Aorta (tissue), 5 donors: Measurements from ENCODE around the gene PRKCZ. TPM values are rescaled to one million over a fixed set of nuclear protein-coding genes. Genes with fewer than 3 reads are reported as not detected.
A peak's percentile ranks its signal among the peaks of the same experiment; 100 is the strongest.

Experiments used
- ATAC-seq: fragments of 200-7000 bp; cut with Tn5 transposase; one replicate; pipeline ENCODE4 v1.9.1; 2022; ENCODE audit warnings: moderate library complexity; ENCODE audit not compliant: low FRiP score
- DNase-seq, 2 donors: peaks; one replicate each; pipeline ENCODE4 v3.0.0-alpha.2; 2020
- H3K27ac ChIP-seq, 2 donors: one replicate each; pipeline ENCODE4 v1.5.1; 2013; ENCODE audit warnings: low read length in 2 of 2, mild to moderate bottlenecking in 2 of 2, moderate library complexity in 2 of 2, control low read depth in 1 of 2, inconsistent platforms in 1 of 2, low read depth in 1 of 2
- H3K27me3 ChIP-seq, 2 donors: one replicate each; pipeline ENCODE4 v1.6.1; 2013; ENCODE audit warnings: control low read depth in 1 of 2, low read length in 1 of 2, mild to moderate bottlenecking in 1 of 2, moderate library complexity in 1 of 2; ENCODE audit not compliant: insufficient read depth in 2 of 2, control insufficient read depth in 1 of 2
- H3K36me3 ChIP-seq, 2 donors: one replicate each; pipeline ENCODE4 v1.6.1; 2013; ENCODE audit warnings: control low read depth in 1 of 2, low read length in 1 of 2, mild to moderate bottlenecking in 1 of 2; ENCODE audit not compliant: insufficient read depth in 2 of 2, control insufficient read depth in 1 of 2
- H3K4me1 ChIP-seq, 2 donors: one replicate each; pipeline ENCODE4 v1.6.1; 2013; ENCODE audit warnings: low read length in 2 of 2, control low read depth in 1 of 2, mild to moderate bottlenecking in 1 of 2, moderate library complexity in 1 of 2; ENCODE audit not compliant: insufficient read depth in 2 of 2, control insufficient read depth in 1 of 2
- H3K4me3 ChIP-seq, 2 donors: one replicate each; pipeline ENCODE4 v1.5.1; 2013; ENCODE audit warnings: low read length in 2 of 2, control low read depth in 1 of 2, mild to moderate bottlenecking in 1 of 2
- H3K9me3 ChIP-seq: one replicate; pipeline ENCODE4 v1.6.1; 2013; ENCODE audit warnings: mild to moderate bottlenecking, low read length; ENCODE audit not compliant: control insufficient read depth
- WGBS, 2 donors: extraction: QIAGEN DNeasy Blood & Tissue Kit; methylation state at CpG; one replicate each; pipeline ENCODE4 v1.1.7; 2013; 5-methylcytosine and 5-hydroxymethylcytosine counted together
- intact Hi-C, 2 donors: fragments of 100-400 bp; cut with DNase I; formaldehyde crosslinking; loops; one replicate each; pipeline versions ENCODE4 v1.14.2 to v1.15.0; 2022
- polyA plus RNA-seq, 2 donors: library from polyadenylated mRNA; stranded (reverse); fragments of 200-250 nt; gene quantifications; one replicate each; pipeline ENCODE4 v1.2.3, GENCODE V29; 2013
- total RNA-seq, 2 donors: library from RNA; stranded (reverse); fragmentation: NEBNext Ultra II Directional; extraction: Animal tissue kit (Norgen Biotek cat#: 25700); gene quantifications; one replicate each; pipeline ENCODE4 v1.2.1, GENCODE V29; 2021
- donor health status: healthy with polysubstance abuse.
- donor health status: Bipolar disorder and iron deficiency.
- donor health status: DM: no; HTN: no; CAD: no.
- donor health status: DM: no; HTN: no; CAD: no.
- donor health status: DM: yes; HTN: yes; CAD: no.

The PRKCZ gene
- total and polyA plus RNA-seq, 4 donors = 1.5 to 23.2 (median 4.2) TPM

GRCh38 chr1:2074944-2075740, 24.9 kb downstream of the PRKCZ start:
- Histone ChIP-seq H3K4me3 (no peak overlapping the region), H3K9me3 (peaks cover 8% of the 10 kb centered on the region), H3K36me3 (no peaks in the 10 kb centered on the region), H3K27me3 (no peaks in the 10 kb centered on the region), H3K4me1 (no peaks in the 10 kb centered on the region), H3K27ac (no peak overlapping the region)
- WGBS, 2 donors = 58 to 64% methylated on average over 38 of the region's 38 CpGs
- no peak for ATAC-seq
- peak in 1 of 2 donors; percentile 33 for DNase-seq
- intact Hi-C loops = no loop called here

GRCh38 chr1:2076826-2077225, 26.6 kb downstream of the PRKCZ start:
- intact Hi-C loops = no loop called here
- Histone ChIP-seq H3K36me3 (no peaks in the 10 kb centered on the region), H3K27me3 (no peaks in the 10 kb centered on the region), H3K27ac (no peak overlapping the region), H3K4me1 (no peaks in the 10 kb centered on the region), H3K4me3 (no peak overlapping the region), H3K9me3 (peaks cover 8% of the 10 kb centered on the region)
- DNase-seq (peak in 1 of 2 donors; percentile 16), ATAC-seq (no peak)
- WGBS, 2 donors = 93% methylated on average over 21 of the region's 21 CpGs

- Histone ChIP-seq H3K9me3 (peaks cover 8% of the 10 kb centered on the region), H3K27me3 (no peaks in the 10 kb centered on the region), H3K36me3 (no peaks in the 10 kb centered on the region), H3K27ac (no peak overlapping the region), H3K4me1 (no peaks in the 10 kb centered on the region), H3K4me3 (no peak overlapping the region)
- intact Hi-C loops = no loop called here
- ATAC-seq (no peak), DNase-seq (no peak)
- WGBS, 2 donors = 93 to 94% methylated on average over 7 of the region's 7 CpGs
These were observed 28.0 kb downstream of the PRKCZ start for GRCh38 chr1:2078170-2078569.

GRCh38 chr1:2079396-2080085, 29.3 kb downstream of the PRKCZ start:
- DNase-seq (peak in 1 of 2 donors; percentile 17), ATAC-seq (no peak)
- Histone ChIP-seq H3K27me3 (no peaks in the 10 kb centered on the region), H3K9me3 (peaks cover 8% of the 10 kb centered on the region), H3K36me3 (no peaks in the 10 kb centered on the region), H3K4me1 (no peaks in the 10 kb centered on the region), H3K27ac (no peak overlapping the region), H3K4me3 (no peak overlapping the region)
- WGBS, 2 donors = 87 to 88% methylated on average over 28 of the region's 28 CpGs
- intact Hi-C loops = no loop called here

GRCh38 chr1:2080140-2080539, 29.9 kb downstream of the PRKCZ start:
- Histone ChIP-seq H3K4me3 (no peak overlapping the region), H3K4me1 (no peaks in the 10 kb centered on the region), H3K9me3 (peaks cover 8% of the 10 kb centered on the region), H3K27ac (no peak overlapping the region), H3K27me3 (no peaks in the 10 kb centered on the region), H3K36me3 (no peaks in the 10 kb centered on the region)
- 93 to 95% methylated on average over 16 of the region's 16 CpGs for WGBS, 2 donors
- DNase-seq (peak in 1 of 2 donors; percentile 41), ATAC-seq (no peak)
- intact Hi-C loops = no loop called here

- H3K4me1 ChIP-seq = no peaks in the 10 kb centered on the region
- intact Hi-C loops = no loop called here
- no peak overlapping the region for H3K27ac ChIP-seq
- WGBS, 2 donors = 96 to 97% methylated on average over 20 of the region's 20 CpGs
- peaks cover 8% of the 10 kb centered on the region for H3K9me3 ChIP-seq
- no peaks in the 10 kb centered on the region for H3K27me3 ChIP-seq
- ATAC-seq (no peak), DNase-seq (no peak)
- H3K4me3 ChIP-seq = no peak overlapping the region
- H3K36me3 ChIP-seq = no peaks in the 10 kb centered on the region
These were observed 30.7 kb downstream of the PRKCZ start for GRCh38 chr1:2080884-2081283.

- 92 to 97% methylated on average over 20 of the region's 20 CpGs for WGBS, 2 donors
- H3K4me1 ChIP-seq = no peaks in the 10 kb centered on the region
- no peak overlapping the region for H3K27ac ChIP-seq
These were observed 31.2 kb downstream of the PRKCZ start for GRCh38 chr1:2081326-2081885.

GRCh38 chr1:2082064-2082463, 31.9 kb downstream of the PRKCZ start:
- 84 to 87% methylated on average over 22 of the region's 22 CpGs for WGBS, 2 donors
- H3K27me3 ChIP-seq = no peaks in the 10 kb centered on the region
- no peak for DNase-seq

More at GRCh38 chr1:2081326-2081885, 31.2 kb downstream of the PRKCZ start:
- Histone ChIP-seq H3K27me3 (no peaks in the 10 kb centered on the region), H3K36me3 (no peaks in the 10 kb centered on the region), H3K9me3 (peaks cover 7% of the 10 kb centered on the region), H3K4me3 (no peak overlapping the region)
- intact Hi-C loops = no loop called here
- ATAC-seq (no peak), DNase-seq (no peak)

More at GRCh38 chr1:2082064-2082463, 31.9 kb downstream of the PRKCZ start:
- no peaks in the 10 kb centered on the region for H3K36me3 ChIP-seq
- H3K4me1 ChIP-seq = no peaks in the 10 kb centered on the region
- no peak for ATAC-seq
- H3K4me3 ChIP-seq = no peak overlapping the region
- peaks cover 5% of the 10 kb centered on the region for H3K9me3 ChIP-seq
- H3K27ac ChIP-seq = no peak overlapping the region
- intact Hi-C loops = no loop called here
